Keratinocyte (primary cell): ENCODE measurements around the gene LEKR1. TPM values are rescaled to one million over a fixed set of nuclear protein-coding genes. Genes with fewer than 3 reads are reported as not detected.
A peak's percentile ranks its signal among the peaks of the same experiment; 100 is the strongest.
"Not testable (repeated sequence)": the region's sequence is repeated elsewhere in the genome, so short reads cannot be mapped to it uniquely, and the experiment has no call there.

Source experiments
- DNase-seq: peaks from one replicate; pipeline ENCODE4 v3.0.0-alpha.2; 2011; ENCODE audit warnings: low read depth, missing footprints, low spot score
- FAIRE-seq: peaks from 2 replicates; lab custom pipeline; 2011; peaks lifted over from hg19 to GRCh38; lab: Jason Lieb, UNC
- H2AFZ ChIP-seq: 2 replicates; pipeline ENCODE4 v1.6.0; 2012; ENCODE audit warnings: low read length, control low read depth, inconsistent platforms; ENCODE audit not compliant: control insufficient read depth
- H3K27ac ChIP-seq: 2 replicates; pipeline ENCODE4 v1.5.1; 2011; ENCODE audit warnings: low read length; ENCODE audit not compliant: control insufficient read depth, insufficient read depth
- H3K27me3 ChIP-seq: 3 replicates; pipeline ENCODE4 v1.6.0; 2011; ENCODE audit warnings: low read length; ENCODE audit not compliant: control insufficient read depth, insufficient read depth; ENCODE audit errors: extremely low read depth
- H3K36me3 ChIP-seq, 2 experiments: 2 replicates in 1 of 2; 3 replicates in 1 of 2; pipeline ENCODE4 v1.5.1; 2011; ENCODE audit warnings: low read length in 2 of 2, mild to moderate bottlenecking in 1 of 2; ENCODE audit not compliant: control insufficient read depth in 2 of 2, insufficient read depth in 2 of 2; ENCODE audit errors: extremely low read depth in 1 of 2
- H3K4me1 ChIP-seq: 3 replicates; pipeline ENCODE4 v1.5.1; 2011; ENCODE audit warnings: low read length; ENCODE audit not compliant: control insufficient read depth, insufficient read depth; ENCODE audit errors: extremely low read depth
- H3K4me2 ChIP-seq: 3 replicates; pipeline ENCODE4 v1.6.0; 2011; ENCODE audit warnings: low read depth, low read length; ENCODE audit not compliant: control insufficient read depth, insufficient read depth; ENCODE audit errors: extremely low read depth
- H3K4me3 ChIP-seq, 3 experiments: fragments of 200-600 bp in 1 of 3; sonication (generic) in 1 of 3; 2 replicates in 2 of 3; 3 replicates in 1 of 3; pipeline ENCODE4 v1.5.1; 2011 to 2016; ENCODE audit warnings: low read length in 3 of 3, mild to moderate bottlenecking in 3 of 3, control low read depth in 2 of 3, inconsistent platforms in 1 of 3, low read depth in 1 of 3, mixed read lengths in 1 of 3, mixed run types in 1 of 3, moderate library complexity in 1 of 3; ENCODE audit not compliant: control insufficient read depth in 2 of 3, insufficient read depth in 2 of 3; ENCODE audit errors: extremely low read depth in 1 of 3
- H3K79me2 ChIP-seq: 2 replicates; pipeline ENCODE4 v1.6.0; 2012; ENCODE audit warnings: low read length; ENCODE audit not compliant: control insufficient read depth, insufficient read depth
- H3K9ac ChIP-seq: 3 replicates; pipeline ENCODE4 v1.6.0; 2011; ENCODE audit warnings: low read length; ENCODE audit not compliant: control insufficient read depth, insufficient read depth; ENCODE audit errors: extremely low read depth
- H3K9me1 ChIP-seq: 3 replicates; pipeline ENCODE4 v1.6.0; 2011; ENCODE audit warnings: low read length; ENCODE audit not compliant: control insufficient read depth, insufficient read depth; ENCODE audit errors: extremely low read depth
- H3K9me3 ChIP-seq: 2 replicates; pipeline ENCODE4 v1.5.1; 2012; ENCODE audit warnings: low read depth, low read length; ENCODE audit not compliant: control insufficient read depth
- H4K20me1 ChIP-seq: 3 replicates; pipeline ENCODE4 v1.6.0; 2011; ENCODE audit warnings: low read length; ENCODE audit not compliant: control insufficient read depth, insufficient read depth; ENCODE audit errors: extremely low read depth
- CTCF ChIP-seq, 3 experiments: IDR thresholded peaks in 1 of 3; conservative IDR thresholded peaks in 1 of 3; optimal IDR thresholded peaks in 1 of 3; 2 replicates in 2 of 3; 3 replicates in 1 of 3; pipeline versions ENCODE3 to v1.5.1; 2011; ENCODE audit warnings: low read length in 3 of 3, mild to moderate bottlenecking in 3 of 3, moderate library complexity in 2 of 3, control low read depth in 1 of 3, inconsistent platforms in 1 of 3; ENCODE audit not compliant: insufficient read depth in 2 of 3; ENCODE audit errors: extremely low read depth in 1 of 3
- EZH2 ChIP-seq: IDR thresholded peaks from one replicate; pipeline ENCODE4 v1.6.1; 2012; ENCODE audit warnings: inconsistent platforms, mild to moderate bottlenecking, low read length, moderate library complexity
- dilution Hi-C: fragments of 300-500 bp; cut with MboI; formaldehyde crosslinking; loops from one replicate; pipeline ENCODE4 v1.7.0; 2020; ENCODE audit warnings: low sequenced_read_pairs; ENCODE audit not compliant: extremely low pct_ligation_motif_present
- polyA plus RNA-seq, 5 experiments: library from polyadenylated mRNA; depleted of rRNA in 3 of 5; stranded (reverse) in 3 of 5; stranded (forward) in 1 of 5; unstranded in 1 of 5; fragments of >200 nt; gene quantifications; 1 replicate in 1 of 5; 2 replicates in 3 of 5; 3 replicates in 1 of 5; pipeline versions ENCODE4 v1.2.1 to v1.2.3, GENCODE V29; 2011 to 2012; ENCODE audit warnings: missing spikeins in 2 of 5, low read depth in 1 of 5, low replicate concordance in 1 of 5

The LEKR1 gene
- polyA plus RNA-seq, 1 donor (not counting 4 experiments of a cell fraction or from before 2014, with no cell fraction given): 0.63 TPM

GRCh38 chr3:156908398-156908797 is 82.2 kb downstream of the LEKR1 start:
- no peaks in the 10 kb centered on the region for H4K20me1 ChIP-seq
- H3K9ac ChIP-seq: no peak overlapping the region
- FAIRE-seq: no peak
- no peaks in the 10 kb centered on the region for H3K36me3 ChIP-seq
- dilution Hi-C loops: no loop called here
- H2AFZ ChIP-seq: no peak overlapping the region
- H3K27me3 ChIP-seq: no peaks in the 10 kb centered on the region
- no peak overlapping the region for H3K4me2 ChIP-seq
- H3K9me3 ChIP-seq: no peaks in the 10 kb centered on the region
- no peak for DNase-seq
- no peak overlapping the region for H3K27ac ChIP-seq
- no peak for TF ChIP-seq CTCF (optimal IDR thresholded peaks at IDR 0.05 in 1 of 3, IDR thresholded peaks at IDR 0.05 in 1 of 3, conservative IDR thresholded peaks at IDR 0.05 in 1 of 3; ENCODE audit: extremely low read depth in 1 of 3, insufficient read depth in 2 of 3, low read length in 3 of 3)
- TF ChIP-seq EZH2: no peak
- H3K79me2 ChIP-seq: no peaks in the 10 kb centered on the region
- H3K9me1 ChIP-seq: no peaks in the 10 kb centered on the region
- no peak overlapping the region for H3K4me3 ChIP-seq
- H3K4me1 ChIP-seq: peaks cover 4% of the 10 kb centered on the region

- FAIRE-seq (peak; percentile 74), DNase-seq (no peak)
- Histone ChIP-seq H3K27me3 (no peaks in the 10 kb centered on the region), H3K79me2 (no peaks in the 10 kb centered on the region), H3K4me3 (no peak overlapping the region), H3K36me3 (no peaks in the 10 kb centered on the region), H3K4me1 (peaks cover 4% of the 10 kb centered on the region), H3K27ac (no peak overlapping the region), H2AFZ (no peak overlapping the region), H3K9me3 (no peaks in the 10 kb centered on the region), H4K20me1 (no peaks in the 10 kb centered on the region), H3K9me1 (no peaks in the 10 kb centered on the region), H3K9ac (no peak overlapping the region), H3K4me2 (no peak overlapping the region)
- TF ChIP-seq CTCF (optimal IDR thresholded peaks at IDR 0.05 in 1 of 3, IDR thresholded peaks at IDR 0.05 in 1 of 3, conservative IDR thresholded peaks at IDR 0.05 in 1 of 3; ENCODE audit: extremely low read depth in 1 of 3, insufficient read depth in 2 of 3, low read length in 3 of 3) (no peak), EZH2 (no peak)
- dilution Hi-C loops: no loop called here
Measured at GRCh38 chr3:156910022-156910421, 83.9 kb downstream of the LEKR1 start.

GRCh38 chr3:156910831-156911230 is 84.7 kb downstream of the LEKR1 start:
- FAIRE-seq, H3K79me2 ChIP-seq, dilution Hi-C loops, H3K4me3 ChIP-seq, H2AFZ ChIP-seq, H3K9me1 ChIP-seq, H4K20me1 ChIP-seq, H3K27me3 ChIP-seq, H3K27ac ChIP-seq, DNase-seq, H3K9me3 ChIP-seq, H3K36me3 ChIP-seq, H3K4me2 ChIP-seq, H3K9ac ChIP-seq, H3K4me1 ChIP-seq: not testable (repeated sequence)

- H3K4me2 ChIP-seq, FAIRE-seq, H3K9ac ChIP-seq, H3K4me3 ChIP-seq, H3K9me3 ChIP-seq, H3K27me3 ChIP-seq, H4K20me1 ChIP-seq, H3K36me3 ChIP-seq, dilution Hi-C loops, H2AFZ ChIP-seq, H3K9me1 ChIP-seq, H3K79me2 ChIP-seq, DNase-seq, H3K27ac ChIP-seq, H3K4me1 ChIP-seq: not testable (repeated sequence)
Measured at GRCh38 chr3:156914300-156914699, 88.1 kb downstream of the LEKR1 start.
